HTR-8/SVneo (cell line): ENCODE measurements around the gene SNX11.
"Not testable (repeated sequence)": the region's sequence is repeated elsewhere in the genome, so short reads cannot be mapped to it uniquely, and the experiment has no call there.

Experiments
- DNase-seq: peaks from one replicate; pipeline ENCODE4 v3.0.0; 2011; ENCODE audit warnings: low spot score, mixed read lengths; ENCODE audit not compliant: insufficient read length
- FAIRE-seq: peaks from 2 replicates; lab custom pipeline; 2011; peaks lifted over from hg19 to GRCh38; lab: Jason Lieb, UNC

Gene SNX11, protein sequence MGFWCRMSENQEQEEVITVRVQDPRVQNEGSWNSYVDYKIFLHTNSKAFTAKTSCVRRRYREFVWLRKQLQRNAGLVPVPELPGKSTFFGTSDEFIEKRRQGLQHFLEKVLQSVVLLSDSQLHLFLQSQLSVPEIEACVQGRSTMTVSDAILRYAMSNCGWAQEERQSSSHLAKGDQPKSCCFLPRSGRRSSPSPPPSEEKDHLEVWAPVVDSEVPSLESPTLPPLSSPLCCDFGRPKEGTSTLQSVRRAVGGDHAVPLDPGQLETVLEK

DNA sequence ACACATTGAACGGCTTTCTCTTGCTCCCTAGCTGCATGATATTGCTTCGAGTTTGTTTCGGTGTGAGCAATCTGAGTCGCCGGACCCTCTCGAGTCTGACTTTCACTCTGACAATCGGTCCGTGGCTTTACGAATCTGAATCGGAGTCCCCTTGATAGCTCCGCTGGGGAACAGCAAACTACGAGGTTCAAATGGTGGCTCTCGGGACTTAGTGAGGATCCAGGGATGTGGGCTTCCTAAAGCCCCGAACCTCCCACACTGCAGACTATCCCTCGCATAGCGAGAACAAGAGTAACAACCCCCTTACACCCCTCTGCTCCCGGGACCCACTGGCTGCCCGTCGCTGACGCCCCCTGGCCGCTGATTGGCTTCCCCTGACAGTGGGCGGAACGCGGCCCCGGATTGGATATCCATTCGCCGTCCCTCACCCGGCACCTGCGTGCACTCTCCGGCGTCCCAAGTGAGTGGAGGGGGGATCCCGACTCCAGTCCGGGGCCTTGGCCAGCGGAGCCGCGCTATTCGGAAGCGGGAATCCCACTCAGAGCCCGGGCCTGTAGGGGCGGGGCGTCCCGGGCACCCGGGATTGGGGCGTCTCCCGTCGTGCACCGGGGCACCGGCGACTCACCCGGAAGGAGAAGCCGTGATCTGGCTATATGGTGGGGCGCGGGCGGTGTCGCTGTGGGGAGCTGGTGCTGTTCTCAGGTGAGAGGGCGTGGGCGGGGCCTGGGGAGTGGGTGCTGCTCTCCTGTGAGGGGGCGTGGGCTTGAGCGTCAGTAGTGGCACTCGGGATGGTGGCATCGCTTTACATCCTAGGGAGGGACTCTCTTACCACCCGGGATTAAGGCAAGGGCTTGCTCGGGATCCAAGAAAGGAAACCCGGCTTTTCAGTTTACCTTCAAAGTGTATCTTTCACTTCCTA is at the start of gene SNX11:
Gene SNX11 (plus strand): TSS at position 630 of the 919 bp plus-strand sequence. CDS start 4,278 bp downstream, outside the sequence.
- DNase-seq (peak; percentile 98), FAIRE-seq (peak; percentile 93)

DNA sequence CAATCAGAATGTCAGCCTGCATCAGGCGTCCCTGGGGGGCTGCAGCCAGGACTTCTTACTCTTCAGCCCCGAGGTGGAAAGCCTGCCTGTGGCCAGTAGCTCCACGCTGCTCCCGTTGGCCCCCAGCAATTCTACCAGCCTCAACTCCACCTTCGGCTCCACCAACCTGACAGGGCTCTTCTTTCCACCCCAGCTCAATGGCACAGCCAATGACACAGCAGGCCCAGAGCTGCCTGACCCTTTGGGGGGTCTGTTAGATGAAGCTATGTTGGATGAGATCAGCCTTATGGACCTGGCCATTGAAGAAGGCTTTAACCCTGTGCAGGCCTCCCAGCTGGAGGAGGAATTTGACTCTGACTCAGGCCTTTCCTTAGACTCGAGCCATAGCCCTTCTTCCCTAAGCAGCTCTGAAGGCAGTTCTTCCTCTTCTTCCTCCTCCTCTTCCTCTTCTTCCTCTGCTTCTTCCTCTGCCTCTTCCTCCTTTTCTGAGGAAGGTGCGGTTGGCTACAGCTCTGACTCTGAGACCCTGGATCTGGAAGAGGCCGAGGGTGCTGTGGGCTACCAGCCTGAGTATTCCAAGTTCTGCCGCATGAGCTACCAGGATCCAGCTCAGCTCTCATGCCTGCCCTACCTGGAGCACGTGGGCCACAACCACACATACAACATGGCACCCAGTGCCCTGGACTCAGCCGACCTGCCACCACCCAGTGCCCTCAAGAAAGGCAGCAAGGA is 49.0 kb upstream of the SNX11 start:
- DNase-seq, result no peak
- no peak for FAIRE-seq

DNA sequence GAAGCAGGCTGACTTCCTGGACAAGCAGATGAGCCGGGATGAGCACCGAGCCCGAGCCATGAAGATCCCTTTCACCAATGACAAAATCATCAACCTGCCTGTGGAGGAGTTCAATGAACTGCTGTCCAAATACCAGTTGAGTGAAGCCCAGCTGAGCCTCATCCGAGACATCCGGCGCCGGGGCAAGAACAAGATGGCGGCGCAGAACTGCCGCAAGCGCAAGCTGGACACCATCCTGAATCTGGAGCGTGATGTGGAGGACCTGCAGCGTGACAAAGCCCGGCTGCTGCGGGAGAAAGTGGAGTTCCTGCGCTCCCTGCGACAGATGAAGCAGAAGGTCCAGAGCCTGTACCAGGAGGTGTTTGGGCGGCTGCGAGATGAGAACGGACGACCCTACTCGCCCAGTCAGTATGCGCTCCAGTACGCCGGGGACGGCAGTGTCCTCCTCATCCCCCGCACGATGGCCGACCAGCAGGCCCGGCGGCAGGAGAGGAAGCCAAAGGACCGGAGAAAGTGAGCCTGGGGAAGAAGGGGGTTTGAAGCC is 48.4 kb upstream of the SNX11 start:
- no peak for FAIRE-seq
- DNase-seq, result no peak

DNA sequence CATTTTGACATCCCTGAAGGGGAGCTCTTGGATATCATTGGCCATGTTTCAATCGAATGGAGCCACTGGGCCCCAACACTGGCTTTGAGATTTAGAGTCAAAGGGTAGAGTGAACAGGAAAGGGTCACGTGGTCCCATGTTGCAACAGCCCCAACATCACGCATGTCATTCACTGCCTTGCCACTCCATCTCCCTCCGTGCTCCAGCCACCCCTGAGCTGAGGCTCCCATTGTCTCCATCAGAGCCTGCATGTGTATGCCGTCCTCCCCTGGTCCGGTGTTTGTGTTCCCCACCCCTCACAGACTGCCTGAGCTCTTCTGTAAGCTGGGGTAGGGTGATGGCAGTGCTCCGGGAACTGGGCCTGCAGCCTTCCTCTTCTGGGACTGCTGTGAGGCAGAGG is 47.3 kb upstream of the SNX11 start:
- DNase-seq (no peak), FAIRE-seq (no peak)

DNA sequence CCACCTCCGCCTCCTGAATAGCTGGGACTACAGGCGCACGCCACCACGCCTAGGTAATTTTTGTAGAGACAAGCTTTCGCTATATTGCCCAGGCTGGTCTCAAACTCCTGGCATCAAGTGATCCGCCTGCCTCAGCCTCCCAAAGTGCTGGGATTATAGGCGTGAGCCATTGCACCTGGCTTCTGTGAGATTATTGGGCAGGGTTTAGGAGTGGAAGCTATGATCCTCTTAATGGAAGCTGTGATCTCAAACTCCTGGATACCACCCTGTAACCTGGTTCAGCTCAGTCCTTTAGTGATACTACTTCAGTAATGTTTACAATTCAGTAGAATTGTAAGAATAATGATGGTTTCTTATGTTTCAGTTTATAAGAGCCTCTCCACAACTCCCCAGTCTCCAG is 45.3 kb upstream of the SNX11 start:
- no peak for FAIRE-seq
- no peak for DNase-seq

DNA sequence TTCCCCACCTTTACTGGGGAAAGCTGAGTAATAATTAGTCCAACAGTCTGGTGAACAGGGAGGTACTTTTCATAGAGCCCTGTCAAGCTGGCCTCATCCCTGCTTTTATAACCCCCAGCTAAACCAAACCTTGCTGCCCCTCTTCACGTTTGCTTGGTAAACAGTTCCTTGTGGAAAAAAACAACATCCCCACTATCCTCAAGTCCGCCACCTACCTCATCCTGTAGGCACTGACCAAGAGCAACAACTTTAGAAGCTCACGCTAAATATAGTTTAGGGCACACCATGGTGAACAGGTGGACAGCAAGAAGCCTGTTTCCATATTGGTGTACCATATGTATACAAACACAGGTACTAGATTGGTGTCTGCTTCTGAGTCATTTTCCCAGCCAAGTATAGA is 42.9 kb upstream of the SNX11 start:
- no peak for DNase-seq
- no peak for FAIRE-seq

DNA sequence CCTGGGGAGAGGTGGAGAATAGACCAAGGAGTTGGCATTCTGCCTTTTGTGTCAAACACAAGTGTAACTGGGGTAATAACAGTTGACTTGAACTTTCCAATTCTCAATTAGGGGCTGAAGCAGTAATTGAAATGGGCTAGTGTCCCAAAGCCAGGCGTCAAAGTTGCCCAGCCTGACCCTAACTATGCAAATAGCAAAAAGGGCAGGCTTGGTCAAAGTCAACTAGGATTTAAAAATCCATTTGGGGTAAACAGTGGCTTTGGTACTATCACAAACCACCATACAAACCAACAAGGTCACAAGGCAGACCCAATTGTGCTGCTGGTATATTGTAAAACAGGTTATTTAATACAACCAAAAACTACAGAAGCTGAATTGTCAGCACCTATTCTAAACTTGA is 41.4 kb upstream of the SNX11 start:
- FAIRE-seq (no peak), DNase-seq (no peak)

DNA sequence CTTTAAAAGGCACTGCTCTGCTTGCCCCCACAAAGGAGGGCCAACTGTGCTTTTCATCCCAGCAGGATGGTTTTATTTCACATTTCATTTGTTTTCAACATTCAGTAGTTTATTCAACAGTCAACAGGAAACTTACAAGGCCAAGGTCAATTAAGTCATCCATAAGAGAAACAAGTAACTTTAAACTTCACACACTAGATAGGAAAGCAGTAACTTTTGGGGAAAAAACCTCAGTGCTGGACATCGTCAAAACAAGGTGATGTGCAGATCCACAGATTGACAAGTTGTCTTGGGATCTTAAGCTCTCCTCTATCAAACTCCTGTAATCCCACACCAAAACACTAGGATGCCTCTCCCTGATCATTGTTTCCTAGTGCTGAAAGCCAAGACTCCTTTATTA is 40.9 kb upstream of the SNX11 start:
- DNase-seq (no peak), FAIRE-seq (no peak)

DNA sequence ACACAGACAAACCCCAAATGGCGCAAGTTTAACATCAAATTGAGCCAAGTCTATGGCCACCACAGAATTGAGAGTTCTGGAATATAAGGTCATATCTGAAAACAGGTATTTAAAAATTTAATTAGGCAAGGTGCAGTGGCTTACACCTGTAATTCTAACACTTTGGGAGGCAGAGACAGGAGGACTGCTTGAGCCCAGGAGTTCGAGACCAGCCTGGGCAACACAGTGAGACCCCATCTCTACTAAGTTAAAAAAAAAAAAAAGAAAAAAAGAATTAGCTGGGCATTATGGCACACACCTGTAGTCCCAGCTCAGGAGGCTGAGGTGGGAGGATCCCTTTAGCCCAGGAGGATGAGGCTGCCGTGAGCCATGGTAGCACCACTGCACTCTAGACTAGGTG is 40.3 kb upstream of the SNX11 start:
- DNase-seq (no peak), FAIRE-seq (no peak)

DNA sequence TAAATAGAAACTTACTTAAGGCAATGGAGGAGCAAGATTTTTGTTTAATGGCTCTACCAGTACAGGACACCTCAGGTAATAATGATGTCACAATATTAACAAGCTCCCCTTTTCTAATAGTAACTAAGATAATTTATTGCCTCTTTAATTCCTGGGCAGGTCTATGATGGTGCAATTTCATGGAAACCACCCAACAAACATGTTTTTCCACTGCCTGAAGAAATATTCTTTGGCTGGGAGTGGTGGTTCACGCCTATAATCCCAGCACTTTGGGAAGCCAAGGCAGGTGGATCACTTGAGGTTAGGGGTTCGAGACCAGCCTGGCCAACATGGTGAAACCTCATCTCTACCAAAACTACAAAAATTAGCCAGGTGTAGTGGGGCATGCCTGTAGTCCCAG is 39.8 kb upstream of the SNX11 start:
- not testable (repeated sequence) for DNase-seq, FAIRE-seq

DNA sequence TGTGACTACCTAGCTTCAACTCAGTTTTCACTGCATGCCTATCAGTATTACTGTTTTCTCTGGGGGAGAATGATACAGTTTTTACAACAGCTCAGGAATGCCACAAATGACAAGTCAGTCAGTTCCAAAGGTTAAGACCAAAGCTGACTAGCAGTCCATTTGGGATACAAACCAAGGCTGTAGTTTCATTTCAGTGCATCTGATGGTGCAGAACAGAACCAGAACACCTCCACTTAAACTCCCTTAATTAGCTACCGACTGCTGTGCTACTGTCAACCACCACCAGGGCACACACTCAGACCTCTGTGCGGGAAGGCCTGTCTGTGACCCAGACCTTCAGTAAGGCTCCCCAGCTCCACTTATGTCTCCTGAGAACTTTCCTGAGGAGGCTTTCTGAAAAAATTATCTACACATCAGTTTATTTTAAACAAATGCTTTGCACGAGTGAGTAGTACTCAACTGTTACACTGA is 39.0 kb upstream of the SNX11 start:
- DNase-seq (no peak), FAIRE-seq (no peak)

DNA sequence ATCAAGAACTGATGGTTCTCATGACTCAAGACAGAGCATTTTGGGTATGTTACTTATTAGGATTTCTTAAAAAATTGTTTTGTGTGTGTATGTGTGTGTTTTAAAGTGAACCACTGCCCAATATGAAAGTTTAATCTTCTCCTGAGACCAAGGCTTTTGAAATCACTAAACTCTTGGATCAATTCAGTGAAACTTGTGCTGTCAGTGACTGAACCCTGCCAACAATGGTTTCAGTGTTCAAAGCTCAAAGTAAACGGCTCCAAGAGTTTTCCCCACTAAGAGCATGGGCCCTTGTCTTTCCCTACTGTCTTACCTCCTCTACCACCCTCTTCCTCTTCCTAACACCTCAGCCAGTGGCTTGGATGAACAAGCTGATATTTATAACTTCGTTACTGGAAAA is 37.4 kb upstream of the SNX11 start:
- no peak for FAIRE-seq
- DNase-seq, result no peak

DNA sequence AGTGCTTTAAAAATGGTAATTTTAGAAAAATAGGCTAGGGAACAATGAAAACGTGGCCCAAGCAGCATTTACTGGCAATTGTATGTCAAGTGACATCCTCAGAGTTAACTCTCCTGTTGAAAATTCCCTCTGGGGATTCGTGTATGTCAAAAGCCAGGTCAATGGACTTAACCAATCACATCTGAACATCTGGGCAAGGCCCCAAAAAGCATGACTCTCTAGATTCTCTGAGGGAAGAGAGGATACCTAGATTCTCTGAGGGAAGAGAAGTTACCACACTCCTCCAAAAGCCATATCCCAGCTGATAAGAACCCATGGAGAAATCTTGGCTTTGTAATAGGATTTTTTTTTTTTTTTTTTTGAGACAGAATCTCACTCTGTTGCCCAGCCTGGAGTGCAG is 35.9 kb upstream of the SNX11 start:
- FAIRE-seq (no peak), DNase-seq (no peak)

DNA sequence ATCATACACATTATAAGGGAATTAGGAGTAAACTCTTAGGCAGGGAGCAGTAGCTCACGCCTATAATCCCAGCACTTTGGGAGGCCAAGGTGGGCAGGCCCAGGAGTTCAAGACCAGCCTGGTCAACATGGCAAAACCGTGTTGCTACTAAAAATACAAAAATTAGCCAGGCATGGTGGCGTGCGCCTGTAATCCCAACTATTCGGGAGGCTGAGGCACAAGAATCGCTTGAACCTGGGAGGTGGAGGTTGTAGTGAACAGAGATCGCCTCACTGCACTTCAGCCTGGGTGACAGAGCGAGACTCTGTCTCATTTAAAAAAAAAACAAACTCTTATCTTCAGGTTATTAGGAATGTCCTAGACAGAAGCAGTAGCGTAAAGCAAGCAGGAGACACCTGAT is 34.8 kb upstream of the SNX11 start:
- DNase-seq, FAIRE-seq: not testable (repeated sequence)

DNA sequence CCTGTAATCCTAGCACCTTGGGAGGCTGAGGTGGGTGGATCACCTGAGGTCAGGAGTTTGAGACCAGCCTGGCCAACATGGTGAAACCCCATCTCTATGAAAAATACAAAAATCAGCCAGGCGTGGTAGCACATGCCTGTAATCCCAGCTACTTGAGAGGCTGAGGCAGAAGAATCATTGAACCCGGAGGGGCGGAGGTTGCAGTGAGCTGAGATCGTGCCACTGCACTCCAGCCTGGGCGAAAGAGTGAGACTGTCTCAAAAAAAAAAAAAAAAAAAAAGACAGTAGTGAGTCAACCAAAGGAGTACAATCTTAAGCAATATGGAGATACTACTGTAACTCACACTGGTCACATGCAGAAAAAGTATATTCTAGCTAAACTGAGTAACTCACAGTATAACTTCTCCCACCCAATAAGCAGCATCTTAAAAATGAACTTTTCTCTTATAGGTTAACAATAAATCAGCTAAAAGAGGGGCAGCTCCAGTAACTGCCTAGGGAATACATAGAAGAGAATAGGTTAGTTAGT is 33.9 kb upstream of the SNX11 start:
- not testable (repeated sequence) for FAIRE-seq, DNase-seq

DNA sequence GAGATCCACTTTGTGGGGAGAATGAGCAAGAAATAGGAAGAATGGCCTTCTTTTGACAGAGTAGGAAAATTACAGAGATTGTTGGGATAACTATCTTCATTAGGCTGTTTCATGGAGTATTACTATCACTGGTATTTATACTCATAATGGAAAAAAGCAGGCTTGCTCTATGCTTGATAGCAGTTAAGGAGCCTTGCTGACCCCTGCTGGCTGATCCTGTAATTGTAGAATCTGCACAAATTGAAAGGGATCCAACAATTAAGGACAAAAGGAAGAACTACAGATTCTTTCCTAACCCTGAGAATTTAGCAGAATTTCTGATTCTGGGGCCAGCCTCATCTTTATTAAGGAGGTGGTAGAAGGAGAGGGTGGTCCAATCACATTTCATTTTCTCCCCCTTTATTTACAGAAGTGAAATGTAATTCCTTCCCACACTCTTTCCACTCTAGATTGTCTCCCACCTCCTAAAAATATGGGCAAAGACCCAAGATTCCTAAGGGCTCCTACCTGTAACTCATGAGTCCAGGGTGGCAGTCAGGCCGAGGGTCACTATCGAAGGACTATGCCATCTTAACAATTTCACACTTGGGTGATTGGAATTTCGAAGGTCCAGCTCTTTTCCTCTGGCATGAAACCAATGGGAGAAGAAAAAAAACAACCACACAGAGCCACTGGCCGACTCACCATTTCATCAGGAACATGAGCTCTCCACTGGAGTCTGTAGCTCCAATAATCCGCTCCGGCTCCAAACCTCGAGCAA is 33.1 kb upstream of the SNX11 start:
- FAIRE-seq, result peak; percentile 9
- peak; percentile 83 for DNase-seq

DNA sequence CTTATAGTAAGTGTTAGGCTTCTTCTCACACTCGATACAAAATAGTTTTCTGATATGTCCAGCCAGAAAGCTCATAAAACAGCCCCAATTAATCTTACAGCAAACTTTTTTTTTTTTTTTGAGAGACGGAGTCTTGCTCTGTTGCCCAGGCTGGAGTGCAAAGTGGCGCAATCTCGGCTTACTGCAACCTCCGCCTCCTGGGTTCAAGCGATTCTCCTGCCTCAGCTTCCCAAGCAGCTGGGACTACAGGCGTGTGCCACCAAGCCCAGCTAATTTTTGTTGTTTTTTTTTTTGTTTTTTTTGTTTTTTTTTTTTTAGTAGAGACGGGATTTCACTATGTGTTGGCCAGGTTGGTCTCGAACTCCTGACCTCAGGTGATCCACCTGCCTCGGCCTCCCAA is 30.4 kb upstream of the SNX11 start:
- not testable (repeated sequence) for FAIRE-seq

DNA sequence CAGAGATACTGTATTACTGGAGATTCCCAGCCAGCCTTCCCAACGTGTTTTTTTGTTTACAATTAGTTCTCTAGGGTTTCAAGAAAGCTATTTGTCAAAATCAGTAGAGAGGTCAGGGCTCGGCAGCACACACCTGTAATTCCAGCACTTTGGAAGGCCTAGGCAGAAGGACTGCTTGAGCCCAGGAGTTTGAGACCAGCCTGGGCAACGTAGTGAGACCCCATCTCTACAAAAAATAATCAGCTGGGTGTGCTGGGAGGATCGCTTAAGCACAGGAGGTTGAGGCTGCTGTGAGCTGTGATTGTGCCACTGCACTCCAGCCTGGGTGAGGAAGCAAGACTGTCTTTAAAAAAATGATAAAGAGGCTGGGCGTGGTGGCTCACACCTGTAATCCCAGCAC is 25.7 kb upstream of the SNX11 start:
- DNase-seq (no peak), FAIRE-seq (no peak)

More for the DNA sequence above, 30.4 kb upstream of the SNX11 start:
- DNase-seq, result not testable (repeated sequence)

DNA sequence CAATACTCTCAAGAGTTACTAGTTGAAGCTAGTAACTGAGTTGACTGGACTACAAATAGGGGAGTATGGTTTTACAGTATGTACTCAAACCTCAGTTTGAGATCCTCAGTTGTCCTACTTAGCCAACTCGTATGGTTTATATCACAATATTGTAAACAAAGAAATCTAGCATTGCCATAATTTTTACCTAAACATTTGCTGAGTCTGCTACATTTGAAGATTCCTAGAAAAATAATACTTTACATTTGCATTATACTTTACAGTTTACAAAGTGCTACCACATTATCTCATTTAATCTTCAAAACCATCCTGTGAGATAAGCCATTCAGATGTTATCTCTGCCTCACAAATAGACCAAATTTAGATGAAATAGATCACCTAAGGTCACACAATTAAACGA is 22.6 kb upstream of the SNX11 start:
- FAIRE-seq (no peak), DNase-seq (no peak)
